ENCODE data around the gene CELF2. TPM values are rescaled to one million over a fixed set of nuclear protein-coding genes. Genes with fewer than 3 reads are reported as not detected.

Gene CELF2
- polyA plus RNA-seq, 1 experiment, result 24.7 TPM

DNA sequence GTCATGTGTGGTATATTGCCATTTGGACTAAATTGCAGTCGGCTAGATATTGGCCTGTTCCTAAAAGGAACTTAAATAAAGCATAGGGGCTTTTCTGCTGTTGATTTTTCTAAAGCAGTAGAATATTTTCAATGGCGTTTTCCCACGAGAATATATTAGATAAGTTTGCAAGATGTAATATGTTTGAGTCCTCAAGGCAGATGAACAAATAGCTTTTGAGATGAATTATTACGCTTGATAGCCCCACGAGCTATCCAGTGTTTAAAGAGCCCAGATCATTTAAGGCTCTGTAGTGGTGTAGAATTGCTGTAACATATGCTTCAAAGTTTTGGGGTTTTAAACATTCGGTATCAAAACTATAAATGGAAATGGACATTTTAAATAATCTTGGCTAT lies 2.9 kb downstream of the CELF2 start:
- TF ChIP-seq, protein P1, sequence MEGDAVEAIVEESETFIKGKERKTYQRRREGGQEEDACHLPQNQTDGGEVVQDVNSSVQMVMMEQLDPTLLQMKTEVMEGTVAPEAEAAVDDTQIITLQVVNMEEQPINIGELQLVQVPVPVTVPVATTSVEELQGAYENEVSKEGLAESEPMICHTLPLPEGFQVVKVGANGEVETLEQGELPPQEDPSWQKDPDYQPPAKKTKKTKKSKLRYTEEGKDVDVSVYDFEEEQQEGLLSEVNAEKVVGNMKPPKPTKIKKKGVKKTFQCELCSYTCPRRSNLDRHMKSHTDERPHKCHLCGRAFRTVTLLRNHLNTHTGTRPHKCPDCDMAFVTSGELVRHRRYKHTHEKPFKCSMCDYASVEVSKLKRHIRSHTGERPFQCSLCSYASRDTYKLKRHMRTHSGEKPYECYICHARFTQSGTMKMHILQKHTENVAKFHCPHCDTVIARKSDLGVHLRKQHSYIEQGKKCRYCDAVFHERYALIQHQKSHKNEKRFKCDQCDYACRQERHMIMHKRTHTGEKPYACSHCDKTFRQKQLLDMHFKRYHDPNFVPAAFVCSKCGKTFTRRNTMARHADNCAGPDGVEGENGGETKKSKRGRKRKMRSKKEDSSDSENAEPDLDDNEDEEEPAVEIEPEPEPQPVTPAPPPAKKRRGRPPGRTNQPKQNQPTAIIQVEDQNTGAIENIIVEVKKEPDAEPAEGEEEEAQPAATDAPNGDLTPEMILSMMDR (IDR thresholded peaks at IDR 0.05; ENCODE audit: low read depth, low read length), result no peak
- Histone ChIP-seq H3K27me3 (ENCODE audit: control insufficient read depth, insufficient read depth, low read length) (peaks cover 14% of the 10 kb centered on the region), H3K4me3 (ENCODE audit: low read depth, low read length) (no peak overlapping the region), H3K9me3 (ENCODE audit: control insufficient read depth, insufficient read depth, low read length) (no peaks in the 10 kb centered on the region; the same call in 1 of the 2 replicates), H3K27ac (ENCODE audit: low read depth, low read length) (no peak overlapping the region)
- DNase-seq (ENCODE audit: low read depth, low spot score), result no peak
- ChIA-PET CTCF (interaction anchor here (0.9 kb wide), 1 partner anchor 15 kb away, joined by 3 read pairs; no protein-coding TSS in a partner anchor), POLR2A (no interaction called here)

GRCh38 chr10:11022213-11022612 lies 4.5 kb downstream of the CELF2 start:
- Histone ChIP-seq H3K9me3 (ENCODE audit: control insufficient read depth, insufficient read depth, low read length) (no peaks in the 10 kb centered on the region; the same call in 1 of the 2 replicates), H3K27me3 (ENCODE audit: control insufficient read depth, insufficient read depth, low read length) (peaks cover 12% of the 10 kb centered on the region), H3K4me3 (ENCODE audit: low read depth, low read length) (no peak overlapping the region), H3K27ac (ENCODE audit: low read depth, low read length) (no peak overlapping the region)
- POLR2A ChIA-PET, result no interaction called here
- TF ChIP-seq, protein P1 (IDR thresholded peaks at IDR 0.05; ENCODE audit: low read depth, low read length), result no peak
- no peak for DNase-seq (ENCODE audit: low read depth, low spot score)
- CTCF ChIA-PET, result interaction anchor here (0.6 to 1.1 kb wide), 2 partner anchors 189 to 249 kb away, joined by 3 read pairs; no protein-coding TSS in a partner anchor

GRCh38 chr10:11023009-11023953 lies 5.6 kb downstream of the CELF2 start:
- TF ChIP-seq, protein P1 (IDR thresholded peaks at IDR 0.05; ENCODE audit: low read depth, low read length), result no peak
- no peak overlapping the region for H3K4me3 ChIP-seq (ENCODE audit: low read depth, low read length)
- peaks cover 9% of the 10 kb centered on the region for H3K27me3 ChIP-seq (ENCODE audit: control insufficient read depth, insufficient read depth, low read length)
- H3K9me3 ChIP-seq (ENCODE audit: control insufficient read depth, insufficient read depth, low read length), result no peaks in the 10 kb centered on the region
- POLR2A ChIA-PET, result no interaction called here
- no peak for DNase-seq (ENCODE audit: low read depth, low spot score)
- CTCF ChIA-PET, result interaction anchor here (0.5 to 1.2 kb wide), 3 partner anchors 13 to 1441 kb away, joined by 3 to 4 read pairs (median 3); no protein-coding TSS in a partner anchor
- H3K27ac ChIP-seq (ENCODE audit: low read depth, low read length), result no peak overlapping the region

GRCh38 chr10:11024596-11024995 lies 6.9 kb downstream of the CELF2 start:
- H3K27ac ChIP-seq (ENCODE audit: low read depth, low read length), result no peak overlapping the region
- TF ChIP-seq, protein P1 (IDR thresholded peaks at IDR 0.05; ENCODE audit: low read depth, low read length), result no peak
- DNase-seq (ENCODE audit: low read depth, low spot score), result no peak
- no peak overlapping the region for H3K4me3 ChIP-seq (ENCODE audit: low read depth, low read length)
- H3K27me3 ChIP-seq (ENCODE audit: control insufficient read depth, insufficient read depth, low read length), result no peaks in the 10 kb centered on the region
- CTCF ChIA-PET, result no interaction called here
- POLR2A ChIA-PET, result no interaction called here
- H3K9me3 ChIP-seq (ENCODE audit: control insufficient read depth, insufficient read depth, low read length), result no peaks in the 10 kb centered on the region

DNA sequence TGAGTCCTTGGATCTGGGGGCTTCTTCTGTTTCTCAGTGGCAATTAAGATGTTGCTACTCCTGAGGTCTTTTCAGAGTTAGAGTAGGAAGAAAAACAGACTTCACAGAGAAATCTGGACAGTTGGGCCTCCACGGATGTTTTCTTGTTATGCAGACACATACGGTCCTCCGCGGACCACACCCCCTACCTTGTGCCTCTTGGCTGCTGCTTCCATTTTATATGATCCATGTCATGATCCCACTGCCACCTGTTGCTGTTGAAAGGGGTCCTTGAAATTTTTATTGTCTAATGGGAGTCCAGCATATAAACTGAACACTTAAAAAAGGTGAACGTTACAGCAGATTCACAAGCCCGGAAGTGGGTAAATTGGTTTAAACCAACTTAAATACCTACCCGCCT lies 8.3 kb downstream of the CELF2 start:
- TF ChIP-seq, protein P1 (IDR thresholded peaks at IDR 0.05; ENCODE audit: low read depth, low read length), result no peak
- POLR2A ChIA-PET, result no interaction called here

More for the DNA sequence above, 8.3 kb downstream of the CELF2 start:
- CTCF ChIA-PET, result no interaction called here
- DNase-seq (ENCODE audit: low read depth, low spot score), result no peak
- H3K4me3 ChIP-seq (ENCODE audit: low read depth, low read length), result no peak overlapping the region
- no peaks in the 10 kb centered on the region for H3K9me3 ChIP-seq (ENCODE audit: control insufficient read depth, insufficient read depth, low read length)
- no peak overlapping the region for H3K27ac ChIP-seq (ENCODE audit: low read depth, low read length)
- H3K27me3 ChIP-seq (ENCODE audit: control insufficient read depth, insufficient read depth, low read length), result no peaks in the 10 kb centered on the region

Measured in AG04450 (cell line).